Measurements from ENCODE around the gene IGSF9B. TPM values are rescaled to one million over a fixed set of nuclear protein-coding genes. Genes with fewer than 3 reads are reported as not detected.

Gene IGSF9B
- total RNA-seq, 2 donors from 2014 or later: 25.4 to 279 TPM

DNA sequence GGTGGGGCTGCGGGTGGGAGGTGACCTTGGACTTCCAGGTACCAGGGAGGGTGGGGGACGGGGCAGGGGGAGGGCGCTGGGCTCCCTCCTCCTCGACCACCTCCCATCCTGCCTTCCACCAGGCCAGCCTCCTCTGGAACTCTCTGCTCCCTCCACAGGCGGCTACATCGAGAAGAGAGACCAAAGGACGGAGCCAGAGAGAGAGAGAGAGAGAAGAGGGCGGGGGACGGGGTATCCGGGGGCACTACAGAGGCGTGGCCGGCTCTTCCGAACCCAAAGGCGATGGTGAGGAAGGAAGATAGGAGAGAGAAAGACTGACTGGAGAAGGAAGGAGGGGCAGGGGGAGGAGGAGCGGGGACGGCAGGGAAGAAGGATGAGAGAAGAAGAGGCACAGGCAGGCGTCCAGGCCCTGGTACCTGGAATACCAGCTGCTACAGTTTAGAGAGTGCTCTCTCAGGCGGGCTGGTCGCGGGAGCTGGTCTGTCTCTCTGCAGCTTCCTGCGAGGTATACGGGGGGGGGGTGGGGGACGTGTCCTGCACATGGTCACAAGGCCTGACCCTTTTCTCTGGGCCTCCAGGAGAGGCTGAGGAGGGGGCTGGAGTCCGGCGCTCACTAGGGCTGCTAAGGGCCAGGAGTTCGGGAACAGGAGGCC is 38.0 kb downstream of the IGSF9B start:
- H3K27ac Mint-ChIP-seq: no peak overlapping the region
- H3K36me3 Mint-ChIP-seq (ENCODE audit: low read depth): peaks cover 83% of the 10 kb centered on the region
- no peaks in the 10 kb centered on the region for H3K9me3 Mint-ChIP-seq
- H3K27me3 Mint-ChIP-seq: no peaks in the 10 kb centered on the region
- H3K4me3 Mint-ChIP-seq: peak overlapping the region; percentile 44
- no peaks in the 10 kb centered on the region for H3K4me1 Mint-ChIP-seq
- no peak for ATAC-seq (replicated peaks)

DNA sequence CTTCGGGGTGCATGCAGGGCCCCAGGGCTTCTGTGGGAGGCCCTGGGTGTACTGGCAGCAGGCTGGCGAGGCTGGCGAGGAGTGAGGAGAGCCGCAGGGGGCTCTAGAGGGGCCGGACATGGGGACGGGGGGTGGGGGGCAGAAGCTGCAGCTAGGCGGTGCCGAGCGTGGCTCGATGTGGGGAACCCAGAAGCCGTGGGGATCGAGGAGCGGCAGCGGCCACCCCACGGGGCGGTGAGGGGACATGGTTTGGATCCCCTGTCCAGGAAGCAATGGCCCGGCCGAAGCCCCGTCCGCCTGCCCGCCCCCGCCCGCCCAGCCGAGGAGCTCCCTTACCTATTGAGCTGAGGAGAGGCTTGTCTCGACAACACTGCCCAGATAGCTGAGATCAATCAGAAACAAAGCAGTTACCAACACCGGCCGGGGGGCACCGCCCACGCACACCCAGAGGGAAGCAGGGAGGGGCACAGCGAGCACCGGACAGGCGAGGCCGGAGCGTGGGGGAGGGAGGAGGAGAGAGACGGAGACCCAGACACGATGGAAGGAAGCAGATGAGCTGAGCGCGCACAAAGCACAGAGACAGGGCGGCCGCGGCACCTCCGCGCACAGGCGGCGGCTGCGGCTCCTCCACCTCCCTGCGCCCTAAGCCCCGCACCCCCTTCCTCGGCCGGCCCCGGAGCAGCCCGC is 38.7 kb downstream of the IGSF9B start:
- Mint-ChIP-seq H3K4me3 (no peak overlapping the region), H3K27ac (peak overlapping the region; percentile 50), H3K4me1 (no peaks in the 10 kb centered on the region), H3K27me3 (no peaks in the 10 kb centered on the region), H3K9me3 (no peaks in the 10 kb centered on the region), H3K36me3 (ENCODE audit: low read depth) (peaks cover 83% of the 10 kb centered on the region)
- no peak for ATAC-seq (replicated peaks)

DNA sequence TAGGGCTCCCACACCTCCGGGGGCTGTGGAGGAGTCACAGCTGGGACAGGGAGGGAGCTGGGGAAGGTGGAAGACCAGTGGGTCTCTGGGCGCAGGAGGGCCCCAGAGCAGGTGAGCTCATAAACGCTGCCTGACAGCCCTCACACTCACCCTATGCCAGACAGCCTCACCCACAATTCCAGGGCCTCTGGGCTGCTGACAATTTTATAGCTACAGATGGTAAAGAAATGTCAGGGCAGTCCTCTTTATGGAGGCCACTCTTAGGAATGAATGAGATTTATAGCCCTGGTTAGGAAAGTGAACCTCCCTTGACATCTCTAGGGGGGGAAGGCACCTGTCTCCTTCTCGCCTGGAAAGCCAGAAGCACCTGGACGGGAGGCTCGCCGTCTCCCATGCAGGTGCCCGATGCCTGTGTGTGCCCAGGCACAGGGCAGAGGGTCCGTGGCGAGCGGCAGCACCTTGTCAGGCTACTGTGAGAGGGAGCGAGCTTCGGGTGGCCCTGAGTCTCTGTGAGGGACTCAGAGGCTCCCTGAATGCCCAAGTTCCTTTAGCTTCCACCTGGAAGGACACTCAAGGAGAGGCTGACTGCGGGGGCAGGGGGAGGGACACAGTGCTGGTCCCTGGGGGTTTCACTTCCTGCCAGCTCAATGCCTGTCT is 39.9 kb downstream of the IGSF9B start:
- no peaks in the 10 kb centered on the region for H3K4me1 Mint-ChIP-seq
- H3K36me3 Mint-ChIP-seq (ENCODE audit: low read depth): peaks cover 83% of the 10 kb centered on the region
- no peaks in the 10 kb centered on the region for H3K9me3 Mint-ChIP-seq
- H3K27ac Mint-ChIP-seq: no peak overlapping the region
- no peak overlapping the region for H3K4me3 Mint-ChIP-seq
- ATAC-seq (replicated peaks): no peak
- no peaks in the 10 kb centered on the region for H3K27me3 Mint-ChIP-seq

DNA sequence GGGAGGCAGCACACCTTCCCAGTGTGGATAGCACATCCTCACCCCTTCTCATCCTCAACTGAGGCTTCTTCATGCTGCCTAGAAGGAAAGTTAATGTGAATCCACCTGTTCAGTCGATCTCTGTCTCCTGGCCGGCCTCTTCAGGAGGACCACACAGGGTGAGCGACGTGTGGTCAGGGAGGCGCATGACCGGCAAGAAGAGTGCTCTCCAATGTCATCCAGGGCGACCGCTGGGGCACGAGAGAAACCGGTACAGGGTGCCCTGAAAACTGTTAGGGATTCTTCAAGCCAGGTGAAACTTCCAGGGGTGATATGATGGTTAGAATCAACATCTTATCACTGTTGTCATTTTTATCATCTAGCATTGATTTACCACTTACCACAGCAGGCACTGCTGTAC is 43.0 kb downstream of the IGSF9B start:
- peak overlapping the region; percentile 38 for H3K27ac Mint-ChIP-seq
- no peaks in the 10 kb centered on the region for H3K9me3 Mint-ChIP-seq
- H3K4me1 Mint-ChIP-seq: no peaks in the 10 kb centered on the region
- no peak for ATAC-seq (replicated peaks)
- no peaks in the 10 kb centered on the region for H3K27me3 Mint-ChIP-seq
- no peak overlapping the region for H3K4me3 Mint-ChIP-seq
- peaks cover 92% of the 10 kb centered on the region for H3K36me3 Mint-ChIP-seq (ENCODE audit: low read depth)

DNA sequence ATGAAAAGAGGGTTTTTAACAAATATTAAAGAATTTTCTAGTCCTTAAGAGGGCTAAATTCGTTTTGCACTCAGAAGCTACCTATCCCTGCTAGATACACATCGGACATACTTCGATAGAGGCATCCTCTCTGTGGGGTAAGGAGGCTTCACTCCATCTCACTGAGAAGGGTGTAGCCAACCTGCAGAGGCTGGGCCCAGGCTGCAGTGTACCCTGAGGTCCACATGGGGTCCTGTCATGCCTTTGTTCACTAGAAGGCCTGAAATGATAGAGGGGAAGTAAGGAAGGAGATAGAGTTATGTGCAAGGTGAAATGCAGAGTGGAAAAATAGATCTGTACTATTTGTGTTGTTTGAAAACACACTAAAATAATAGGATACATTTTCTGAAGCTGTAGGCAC is 45.6 kb downstream of the IGSF9B start:
- Mint-ChIP-seq H3K36me3 (ENCODE audit: low read depth) (peaks cover 97% of the 10 kb centered on the region), H3K27ac (peak overlapping the region; percentile 2), H3K4me3 (no peak overlapping the region), H3K27me3 (no peaks in the 10 kb centered on the region), H3K4me1 (no peaks in the 10 kb centered on the region), H3K9me3 (no peaks in the 10 kb centered on the region)
- ATAC-seq (replicated peaks): no peak

DNA sequence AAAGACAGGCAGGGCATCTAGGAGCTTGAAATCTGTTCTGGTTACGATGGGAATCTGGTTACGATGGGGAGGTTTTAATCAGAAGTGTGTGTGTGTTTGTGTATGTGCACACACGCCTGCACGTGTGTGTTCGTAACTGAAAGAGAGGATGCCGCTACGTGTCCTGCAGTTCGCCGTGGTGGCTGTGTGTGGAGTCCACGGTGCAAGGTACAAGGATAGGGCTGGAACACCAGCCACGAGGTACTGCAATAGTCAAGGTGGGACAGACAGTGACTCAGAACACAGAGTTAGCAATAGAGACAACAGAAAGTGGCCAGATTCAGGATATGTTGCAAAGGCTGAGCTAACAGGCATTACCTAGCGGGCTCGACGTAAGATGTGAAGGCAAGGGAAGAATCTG is 46.7 kb downstream of the IGSF9B start:
- no peaks in the 10 kb centered on the region for H3K27me3 Mint-ChIP-seq
- peaks cover 97% of the 10 kb centered on the region for H3K36me3 Mint-ChIP-seq (ENCODE audit: low read depth)
- no peaks in the 10 kb centered on the region for H3K9me3 Mint-ChIP-seq
- no peak overlapping the region for H3K27ac Mint-ChIP-seq
- peaks cover under 1% of the 10 kb centered on the region for H3K4me1 Mint-ChIP-seq
- no peak for ATAC-seq (replicated peaks)
- no peak overlapping the region for H3K4me3 Mint-ChIP-seq

DNA sequence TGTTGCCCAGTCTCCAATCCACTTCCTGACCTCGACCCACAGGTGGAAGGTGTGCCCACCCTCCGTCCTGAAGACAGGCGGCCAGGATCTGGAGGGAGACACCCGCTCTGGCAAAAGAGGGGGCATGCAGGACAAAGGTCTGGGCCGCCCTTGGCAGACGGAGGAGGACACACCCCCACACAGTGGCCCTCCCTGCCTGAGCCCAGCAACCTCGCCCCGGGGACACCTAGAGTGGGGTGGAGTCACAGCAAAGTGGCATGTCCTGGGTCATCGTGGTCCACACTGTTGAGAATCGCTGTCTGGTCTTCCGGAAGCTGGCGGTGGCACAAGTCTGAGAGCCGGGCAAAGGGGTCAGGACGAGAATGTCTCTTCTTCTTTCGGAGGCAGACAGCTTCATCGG is 47.9 kb downstream of the IGSF9B start:
- no peaks in the 10 kb centered on the region for H3K27me3 Mint-ChIP-seq
- no peak overlapping the region for H3K27ac Mint-ChIP-seq
- no peak for ATAC-seq (replicated peaks)
- no peaks in the 10 kb centered on the region for H3K9me3 Mint-ChIP-seq
- peaks cover 95% of the 10 kb centered on the region for H3K36me3 Mint-ChIP-seq (ENCODE audit: low read depth)
- no peak overlapping the region for H3K4me3 Mint-ChIP-seq
- H3K4me1 Mint-ChIP-seq: peaks cover 11% of the 10 kb centered on the region

DNA sequence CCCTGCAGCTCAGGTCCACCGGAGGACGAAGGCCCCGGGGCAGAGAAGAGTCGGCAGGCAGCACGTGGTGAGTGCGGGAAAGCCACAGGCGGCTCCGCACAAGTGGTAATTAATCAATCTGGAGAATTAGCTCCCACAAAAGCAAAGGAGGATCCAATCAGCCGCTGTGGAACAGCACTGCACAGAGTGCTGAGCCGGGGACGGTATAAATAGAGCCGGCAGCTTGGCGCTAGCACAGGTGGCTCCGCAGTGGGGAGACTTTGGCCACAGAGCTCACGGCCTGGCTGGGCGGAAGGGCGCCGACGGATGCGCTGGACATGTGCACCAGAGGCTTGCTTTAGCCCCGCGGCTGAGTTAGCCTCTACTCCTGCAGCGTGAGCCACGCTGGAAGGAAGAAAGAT is 48.9 kb downstream of the IGSF9B start:
- Mint-ChIP-seq H3K4me3 (no peak overlapping the region), H3K27me3 (no peaks in the 10 kb centered on the region), H3K4me1 (peaks cover 11% of the 10 kb centered on the region), H3K9me3 (no peaks in the 10 kb centered on the region), H3K27ac (no peak overlapping the region), H3K36me3 (ENCODE audit: low read depth) (peaks cover 85% of the 10 kb centered on the region)
- no peak for ATAC-seq (replicated peaks)

DNA sequence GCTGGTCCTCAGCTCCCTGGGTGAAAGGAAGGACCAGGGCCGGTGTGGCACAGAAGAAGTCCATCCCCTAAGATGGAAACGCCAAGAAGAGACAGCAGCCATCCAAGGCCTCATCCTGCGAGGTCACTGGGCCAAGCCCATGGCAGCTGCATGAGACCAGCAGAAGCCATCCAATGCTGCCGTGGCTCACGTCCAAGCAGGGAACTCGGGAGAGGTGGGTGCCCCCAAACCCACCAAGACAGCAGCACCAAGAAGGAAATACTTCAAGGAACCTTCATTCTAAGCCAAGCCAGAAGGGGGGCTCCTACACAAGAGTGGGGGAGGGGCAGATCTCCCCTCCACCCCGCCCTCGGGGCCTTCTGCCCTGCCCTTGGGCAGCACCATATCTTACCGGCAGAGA is 49.6 kb downstream of the IGSF9B start:
- no peak for ATAC-seq (replicated peaks)
- Mint-ChIP-seq H3K9me3 (no peaks in the 10 kb centered on the region), H3K4me1 (peaks cover 11% of the 10 kb centered on the region), H3K36me3 (ENCODE audit: low read depth) (peaks cover 79% of the 10 kb centered on the region), H3K27ac (no peak overlapping the region), H3K4me3 (no peak overlapping the region), H3K27me3 (no peaks in the 10 kb centered on the region)

DNA sequence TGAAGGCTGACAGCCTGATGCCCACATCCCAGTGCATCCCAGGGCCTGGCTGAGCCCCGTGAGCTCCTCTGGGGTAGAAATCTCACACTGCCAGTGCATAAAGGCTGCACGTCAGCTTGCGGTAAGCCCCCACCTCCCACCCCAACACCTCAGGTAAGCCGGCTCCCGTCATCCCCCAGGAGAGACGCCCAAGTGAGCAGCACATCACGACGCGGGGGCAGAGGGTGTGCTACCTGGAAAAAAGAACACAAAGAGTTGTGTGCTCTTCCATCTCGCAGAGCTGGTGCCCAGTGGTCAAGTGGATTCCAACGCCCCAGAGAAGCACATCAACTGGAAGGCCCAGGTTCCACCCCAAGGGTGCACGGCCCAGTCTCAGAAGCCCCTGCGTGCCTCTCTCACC is 50.0 kb downstream of the IGSF9B start:
- Mint-ChIP-seq H3K9me3 (no peaks in the 10 kb centered on the region), H3K4me3 (no peak overlapping the region), H3K27ac (no peak overlapping the region), H3K4me1 (peaks cover 11% of the 10 kb centered on the region), H3K27me3 (no peaks in the 10 kb centered on the region), H3K36me3 (ENCODE audit: low read depth) (peaks cover 74% of the 10 kb centered on the region)
- no peak for ATAC-seq (replicated peaks)

DNA sequence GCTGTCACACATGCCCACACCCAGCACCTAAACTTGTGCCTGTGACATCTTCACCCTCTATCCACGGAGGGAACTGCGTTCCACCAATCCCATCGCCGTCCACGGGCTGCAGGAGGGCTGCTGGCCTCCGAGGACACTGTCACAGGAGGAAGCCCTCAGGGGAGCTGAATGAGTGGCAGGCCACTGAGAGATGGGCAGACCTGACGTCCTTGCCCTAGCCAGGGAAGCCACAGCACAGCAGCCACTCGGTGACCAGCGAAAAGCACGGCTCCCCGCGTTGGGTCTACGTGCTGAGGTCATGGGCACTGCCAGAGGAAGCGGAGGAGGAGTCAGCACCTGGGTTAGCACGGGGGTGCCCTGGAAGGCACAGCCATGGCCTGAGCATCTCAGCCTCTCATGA is 50.5 kb downstream of the IGSF9B start:
- Mint-ChIP-seq H3K36me3 (ENCODE audit: low read depth) (peaks cover 69% of the 10 kb centered on the region), H3K27ac (peak overlapping the region; percentile 67), H3K4me3 (no peak overlapping the region), H3K27me3 (no peaks in the 10 kb centered on the region), H3K4me1 (peaks cover 11% of the 10 kb centered on the region), H3K9me3 (no peaks in the 10 kb centered on the region)
- ATAC-seq (replicated peaks): no peak

DNA sequence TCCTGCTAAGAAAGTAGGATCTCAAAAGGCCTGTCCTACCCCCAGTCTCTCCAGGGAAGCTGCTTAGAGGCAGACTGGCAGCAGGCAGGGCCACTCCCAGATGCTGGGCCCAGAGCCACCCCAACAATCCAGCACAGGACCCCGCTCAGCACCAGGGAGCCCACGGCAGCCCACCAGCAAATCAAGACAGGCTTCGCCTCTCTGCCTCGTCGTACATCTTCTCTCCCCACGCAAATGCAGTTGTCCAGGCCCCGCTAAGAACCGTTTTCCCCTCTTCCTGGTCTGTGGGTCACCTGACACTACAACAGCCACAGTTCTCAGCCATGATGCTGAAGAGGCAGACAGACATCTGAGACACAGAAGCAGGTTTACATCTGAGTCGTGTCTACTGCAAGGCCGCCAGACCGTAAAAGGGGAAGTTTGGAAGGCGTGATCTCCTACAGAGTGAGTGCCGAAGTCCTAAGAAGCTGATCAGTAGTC is 51.1 kb downstream of the IGSF9B start:
- H3K27ac Mint-ChIP-seq: peak overlapping the region; percentile 67
- ATAC-seq (replicated peaks): no peak
- H3K27me3 Mint-ChIP-seq: no peaks in the 10 kb centered on the region
- no peaks in the 10 kb centered on the region for H3K9me3 Mint-ChIP-seq
- peaks cover 64% of the 10 kb centered on the region for H3K36me3 Mint-ChIP-seq (ENCODE audit: low read depth)
- H3K4me3 Mint-ChIP-seq: no peak overlapping the region
- H3K4me1 Mint-ChIP-seq: peaks cover 11% of the 10 kb centered on the region

DNA sequence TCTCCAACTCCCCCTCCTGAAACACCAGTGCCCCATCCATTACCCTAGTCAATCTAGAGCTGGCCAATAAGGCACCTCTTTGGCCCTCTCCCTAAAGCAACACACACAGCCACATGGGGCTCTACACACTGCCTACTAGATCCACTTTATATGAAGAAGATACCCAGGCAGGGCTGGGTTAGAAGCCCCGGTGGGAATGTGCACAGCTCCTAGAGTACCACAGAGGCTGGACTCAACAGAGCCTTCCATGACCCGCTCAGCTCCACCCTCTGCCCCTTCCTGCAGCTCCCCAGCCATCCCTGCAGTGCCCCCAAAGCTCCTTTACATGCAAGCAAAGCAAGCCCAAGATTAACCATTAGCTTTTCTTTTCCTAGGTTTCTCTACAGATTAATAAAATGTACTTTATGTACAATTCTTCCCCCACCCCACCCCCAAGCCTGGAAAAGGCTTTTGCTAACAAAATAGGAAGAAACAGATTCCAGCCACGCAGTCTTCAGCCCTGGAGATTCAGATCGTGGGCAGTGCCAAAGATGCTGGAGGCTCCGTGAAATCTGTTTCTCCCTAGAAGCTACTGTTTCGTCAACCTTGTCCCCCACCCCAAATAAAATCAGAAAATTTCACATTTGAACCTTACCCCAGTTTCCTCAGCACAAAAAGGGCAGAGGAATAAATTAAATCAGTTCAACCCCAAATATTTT is 51.8 kb downstream of the IGSF9B start:
- no peaks in the 10 kb centered on the region for H3K9me3 Mint-ChIP-seq
- peak overlapping the region; percentile 67 for H3K27ac Mint-ChIP-seq
- peaks cover 56% of the 10 kb centered on the region for H3K36me3 Mint-ChIP-seq (ENCODE audit: low read depth)
- H3K27me3 Mint-ChIP-seq: no peaks in the 10 kb centered on the region
- no peak overlapping the region for H3K4me3 Mint-ChIP-seq
- ATAC-seq (replicated peaks): no peak
- peaks cover 11% of the 10 kb centered on the region for H3K4me1 Mint-ChIP-seq

DNA sequence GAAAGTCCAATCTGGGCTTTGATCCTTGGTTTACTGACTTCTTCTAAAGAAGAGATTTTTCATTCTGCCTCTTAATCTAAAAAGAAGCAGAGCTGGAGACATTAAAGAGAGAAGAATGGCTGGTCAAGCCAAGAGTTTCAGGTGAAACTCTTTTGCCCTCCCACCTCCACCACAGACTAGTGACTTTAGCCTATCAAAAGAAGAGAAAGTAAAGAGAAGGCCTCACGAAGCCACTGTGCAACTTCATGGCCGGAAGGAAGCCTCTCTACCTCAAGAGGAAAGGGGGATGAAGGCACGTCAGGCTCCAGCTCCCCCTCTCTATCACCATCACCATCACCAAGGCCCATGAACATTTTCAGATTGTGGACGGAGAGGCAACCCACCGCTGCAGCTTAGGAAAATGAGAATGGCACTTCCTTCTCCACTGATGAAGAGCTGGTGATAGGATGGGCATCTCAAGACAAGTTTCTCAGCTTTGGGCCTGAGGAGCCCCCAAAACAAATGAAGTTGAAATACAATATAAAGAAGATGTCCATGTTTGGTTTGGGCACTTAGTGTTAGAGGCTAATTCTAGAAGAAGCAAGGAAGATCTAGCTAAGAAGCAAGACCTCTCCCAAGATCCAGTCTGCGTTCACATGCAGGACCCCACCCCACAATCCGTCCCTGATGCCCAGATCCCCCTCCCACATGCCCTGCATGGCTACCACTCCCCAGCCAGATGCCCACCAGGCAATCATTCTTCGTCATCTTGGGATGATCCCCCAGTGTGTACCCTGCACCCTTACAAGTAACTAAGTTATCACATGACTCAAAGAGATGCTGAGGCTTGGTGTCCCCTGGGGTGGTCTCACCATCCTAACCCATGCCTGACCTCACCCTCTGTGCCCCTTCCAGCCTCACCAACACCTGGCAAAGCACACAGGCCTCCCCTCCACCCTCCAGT is 52.6 kb downstream of the IGSF9B start:
- no peak for ATAC-seq (replicated peaks)
- Mint-ChIP-seq H3K4me1 (peaks cover 11% of the 10 kb centered on the region), H3K27me3 (no peaks in the 10 kb centered on the region), H3K36me3 (ENCODE audit: low read depth) (peaks cover 48% of the 10 kb centered on the region), H3K27ac (peak overlapping the region; percentile 67), H3K9me3 (no peaks in the 10 kb centered on the region), H3K4me3 (no peak overlapping the region)
